Posterior cingulate gyrus (tissue), 11 donors: ENCODE measurements around the gene FRS3.

ENCODE experiments used
- DNase-seq, 10 donors: peaks; one replicate each; pipeline versions ENCODE4 v3.0.0 to v3.0.0-alpha.2; 2020 to 2021; ENCODE audit warnings: mixed read lengths in 3 of 10
- intact Hi-C: fragments of 100-400 bp; cut with DNase I; formaldehyde crosslinking; loops from one replicate; pipeline ENCODE4 v1.15.1; 2023

FRS3 gene

DNA sequence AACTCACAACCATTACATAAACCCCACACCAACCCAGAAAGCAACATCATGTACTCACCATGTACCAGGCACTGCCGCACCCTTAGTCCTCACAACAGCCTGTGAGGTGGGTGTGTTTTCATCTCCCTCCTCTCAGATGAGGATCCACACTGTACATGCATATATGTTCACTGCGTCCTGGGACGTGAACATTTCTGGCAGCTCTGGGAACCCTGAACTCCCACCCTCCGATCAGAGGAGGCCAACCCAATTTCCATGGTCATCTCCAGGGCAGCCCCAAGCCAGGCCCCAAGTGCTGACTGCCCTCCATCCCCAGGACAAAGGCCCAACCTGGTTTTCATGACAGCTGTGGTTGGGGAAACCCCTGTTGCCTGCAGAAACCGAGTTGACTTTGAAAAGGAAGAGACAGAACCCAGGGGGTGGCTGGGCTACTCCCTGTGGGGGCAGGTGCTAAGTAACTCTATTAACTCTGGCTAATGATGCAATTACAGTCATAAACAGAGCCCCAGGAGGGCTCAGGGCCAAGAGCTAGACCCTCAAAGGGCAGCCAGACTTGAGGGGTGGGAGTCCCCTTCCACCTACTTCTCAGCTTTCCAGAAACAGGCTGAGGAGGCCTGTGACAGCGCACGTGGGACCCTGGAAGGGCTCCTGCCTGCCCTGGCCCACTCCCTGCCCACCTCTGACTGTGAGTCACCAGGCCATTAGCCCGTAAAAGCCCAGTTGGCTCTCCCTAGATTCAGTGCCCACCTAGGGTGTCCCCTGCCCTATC is 46.9 kb downstream of the FRS3 start:
- intact Hi-C loops, result no loop called here
- peak in 3 of 10 donors; percentile 77 to 85 (median 80) for DNase-seq

DNA sequence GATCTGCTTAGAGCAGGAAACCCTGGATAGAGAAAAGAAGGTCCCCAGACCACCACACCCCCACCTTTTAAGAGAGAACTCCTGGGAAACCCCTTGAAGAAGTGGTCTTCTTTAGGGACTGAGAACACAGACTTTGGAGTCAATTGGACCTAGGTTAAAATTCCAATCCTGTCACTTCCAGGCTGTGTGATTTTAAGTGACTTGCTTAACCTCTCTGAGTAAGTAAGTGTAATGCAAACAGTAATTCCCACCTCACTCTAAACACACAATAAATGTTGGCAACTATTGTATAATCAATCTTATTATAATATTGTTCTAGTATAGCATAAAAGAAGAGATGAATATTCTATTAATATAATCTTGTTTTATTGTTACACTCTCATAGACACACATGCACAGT is 47.6 kb downstream of the FRS3 start:
- intact Hi-C loops, result no loop called here
- no peak for DNase-seq

DNA sequence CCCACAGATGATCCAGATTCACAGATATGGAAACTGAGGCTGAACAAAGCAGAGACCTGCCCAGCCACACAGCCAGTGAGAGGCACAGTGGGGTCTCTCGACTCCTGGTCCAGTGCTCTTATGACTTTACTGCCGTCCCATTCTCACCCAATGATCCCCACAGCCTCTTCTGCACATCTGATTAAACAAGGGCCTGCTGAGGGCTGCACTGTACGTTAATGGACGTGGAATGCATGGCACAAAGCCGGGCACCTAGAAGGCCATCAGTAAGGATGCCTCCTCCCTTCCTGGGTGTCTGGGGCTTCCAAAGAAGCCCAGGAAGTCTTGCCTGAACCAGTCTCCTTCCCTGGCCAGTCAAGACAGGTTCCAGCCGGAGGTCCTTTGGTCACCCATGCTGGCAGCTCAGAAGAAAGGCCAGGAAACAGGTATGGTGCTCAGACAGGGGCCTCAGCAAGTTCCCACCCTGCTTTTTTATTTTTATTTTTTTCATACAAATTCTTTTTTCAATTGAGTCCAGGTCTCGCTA is 48.1 kb downstream of the FRS3 start:
- intact Hi-C loops, result no loop called here
- peak in 3 of 10 donors; percentile 35 to 37 (median 36) for DNase-seq

DNA sequence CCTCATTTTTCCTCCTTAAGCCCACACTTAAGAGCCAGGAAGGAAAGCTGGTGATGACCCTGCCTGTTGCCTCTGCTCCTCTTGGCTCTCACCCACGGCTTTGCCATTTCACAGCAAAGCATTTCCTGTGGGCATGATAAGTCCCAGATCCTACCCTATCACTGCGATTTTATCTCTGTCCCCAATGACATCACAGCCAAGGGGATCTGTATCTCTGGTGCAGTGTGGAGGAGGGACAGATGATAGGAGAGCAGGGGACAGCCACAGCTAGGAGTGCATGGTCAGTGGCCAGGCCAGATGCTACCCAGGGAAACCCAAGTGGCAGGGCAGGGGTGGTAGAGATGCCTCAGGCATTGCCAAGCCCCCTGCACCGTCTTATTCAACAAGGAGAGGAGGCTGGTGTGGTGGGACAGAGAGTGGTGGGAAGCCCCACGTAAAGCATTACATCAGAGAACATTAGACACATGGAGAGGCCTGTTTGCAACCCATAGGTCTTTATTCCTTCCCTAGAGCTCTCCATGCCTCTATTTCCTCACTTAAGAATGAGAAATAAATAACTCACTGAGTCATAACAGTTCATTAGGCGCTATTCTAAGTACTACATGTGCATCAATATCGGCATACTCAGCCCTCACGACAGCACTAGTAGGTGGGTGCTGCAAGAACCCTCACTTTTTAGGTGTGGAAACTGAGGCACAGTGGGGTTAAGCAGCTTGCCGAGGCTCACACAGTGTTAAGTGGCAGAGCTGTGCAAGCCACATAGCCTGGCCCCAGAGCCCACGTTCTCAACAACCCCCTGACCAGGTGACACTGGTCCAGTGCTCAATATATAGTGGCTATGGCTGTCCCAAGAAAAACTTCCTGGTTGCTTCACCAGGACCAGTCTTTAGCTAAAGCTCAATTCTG is 48.9 kb downstream of the FRS3 start:
- intact Hi-C loops, result no loop called here
- peak in 3 of 10 donors; percentile 52 to 70 (median 64) for DNase-seq

DNA sequence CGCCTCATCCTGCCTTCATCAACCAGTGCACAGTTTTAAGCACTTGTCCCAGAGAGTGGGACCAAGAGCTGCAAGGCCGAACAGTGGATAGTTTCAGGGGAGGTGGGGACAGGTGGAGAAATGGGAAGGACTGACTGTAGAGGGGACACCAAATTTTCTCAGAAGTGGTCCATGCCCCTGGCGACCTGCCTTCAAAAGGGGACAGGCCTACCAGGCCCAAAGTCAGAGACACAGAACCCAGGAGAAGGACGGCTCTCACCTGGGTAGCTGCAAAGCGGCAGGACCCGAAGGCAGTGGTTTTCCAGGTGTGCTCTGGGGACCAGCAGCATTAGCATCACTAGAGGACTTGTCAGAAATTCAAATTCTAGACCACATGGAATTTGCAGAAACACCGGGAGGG is 50.1 kb downstream of the FRS3 start:
- peak in 3 of 10 donors; percentile 47 to 61 (median 57) for DNase-seq
- intact Hi-C loops, result no loop called here

DNA sequence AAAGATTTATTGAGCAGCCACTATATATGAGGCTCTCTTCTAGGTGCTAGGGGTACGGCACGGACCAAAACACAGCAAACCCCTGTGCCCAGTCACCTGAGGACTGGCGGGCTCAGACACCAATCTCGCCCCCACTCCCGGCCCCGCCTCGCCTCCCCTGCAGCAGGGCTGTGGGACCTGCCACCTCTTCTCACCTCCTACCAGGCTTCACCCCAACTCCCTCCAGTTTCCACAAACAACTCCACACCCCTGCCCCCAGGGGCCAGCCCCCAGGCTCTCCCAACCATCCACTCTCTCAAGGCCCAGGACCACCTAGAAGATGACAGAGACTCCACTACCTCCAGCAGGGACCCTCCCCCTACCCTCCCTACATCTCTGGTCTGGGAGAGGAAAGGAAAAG is 50.7 kb downstream of the FRS3 start:
- intact Hi-C loops, result no loop called here
- DNase-seq, result peak in 3 of 10 donors; percentile 54 to 78 (median 64)

DNA sequence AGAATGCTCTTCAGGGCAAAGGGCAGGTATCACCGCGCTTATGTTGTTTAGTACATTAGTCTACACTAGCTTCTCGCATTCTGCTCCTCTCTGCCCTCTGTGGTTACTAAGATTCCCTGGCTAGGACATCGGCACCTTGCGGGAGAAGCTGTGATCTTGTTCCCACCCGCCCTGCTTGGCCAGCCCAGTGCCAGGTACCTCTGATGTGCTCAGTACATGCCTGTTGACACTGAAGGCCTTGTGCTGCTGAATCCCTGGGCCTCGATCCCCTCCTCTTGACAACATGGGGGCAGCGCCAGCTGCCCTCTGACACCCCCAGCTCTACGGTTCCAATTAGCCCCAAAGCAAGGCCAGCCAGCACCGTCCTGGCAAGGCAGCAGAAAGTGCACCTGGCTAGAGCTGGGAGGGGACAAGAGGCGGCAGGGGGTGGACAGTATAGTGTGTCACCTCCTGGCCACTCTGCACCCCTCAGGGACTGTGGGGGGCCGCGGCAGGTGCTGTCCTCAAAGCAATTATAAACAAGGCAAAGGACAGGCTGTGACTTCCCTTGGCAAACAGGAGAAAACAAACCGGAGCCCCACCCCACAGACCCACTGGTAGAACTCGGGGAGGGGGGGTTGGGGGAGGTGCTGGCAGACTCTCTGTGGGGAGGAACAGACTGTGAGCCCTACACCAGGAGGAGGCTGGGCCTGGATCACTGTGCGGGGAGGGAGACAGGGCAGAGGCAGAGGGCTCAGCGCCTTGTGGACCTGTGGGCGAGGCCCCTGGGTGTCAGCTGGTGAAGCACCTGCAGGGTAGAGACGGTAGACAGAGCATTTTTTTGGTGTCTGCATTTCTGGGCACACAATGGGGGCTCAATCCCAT is 51.4 kb downstream of the FRS3 start:
- intact Hi-C loops, result no loop called here
- DNase-seq, result peak in 7 of 10 donors; percentile 45 to 92 (median 72)

DNA sequence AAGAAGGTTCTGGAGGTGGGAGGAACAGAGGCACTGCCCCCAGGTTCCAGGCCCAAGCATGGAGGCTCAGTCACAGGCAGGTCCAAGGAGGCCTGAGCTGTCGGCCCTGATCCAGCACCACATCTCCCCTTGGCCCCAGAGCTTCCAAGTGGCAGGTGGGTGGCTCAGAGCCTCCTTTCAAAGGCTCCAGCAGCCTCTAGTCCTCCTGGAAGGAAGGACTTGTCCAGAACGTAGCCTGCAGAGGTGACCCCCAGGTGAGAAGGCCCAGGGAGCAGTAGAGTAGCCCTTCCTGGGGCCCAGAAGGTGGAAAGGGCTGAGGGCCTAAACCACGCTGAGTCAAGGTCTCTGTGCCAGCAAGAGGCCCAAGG is 52.0 kb downstream of the FRS3 start:
- peak in 3 of 10 donors; percentile 22 to 75 (median 52) for DNase-seq
- intact Hi-C loops, result no loop called here

DNA sequence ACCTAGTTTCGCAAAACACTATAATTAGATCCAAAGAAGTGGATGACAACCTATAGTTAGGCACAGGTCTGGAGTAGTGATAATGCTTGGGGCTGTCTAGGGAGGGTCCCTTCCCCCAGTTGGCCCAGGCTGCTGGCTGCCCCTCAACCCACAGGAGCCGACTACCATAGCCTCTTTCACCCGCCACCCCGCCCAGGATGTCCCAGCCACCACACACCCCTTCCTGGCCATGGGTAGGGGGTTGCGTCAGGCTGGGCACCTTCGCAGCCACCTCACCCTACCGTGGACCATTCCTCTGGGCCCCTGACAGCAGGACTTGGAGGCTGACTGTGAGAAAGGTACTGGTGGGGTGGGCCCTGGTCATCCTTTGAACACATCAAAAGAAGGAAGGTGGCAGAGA is 52.8 kb downstream of the FRS3 start:
- DNase-seq, result peak in 3 of 10 donors; percentile 35 to 71 (median 62)
- intact Hi-C loops, result no loop called here

DNA sequence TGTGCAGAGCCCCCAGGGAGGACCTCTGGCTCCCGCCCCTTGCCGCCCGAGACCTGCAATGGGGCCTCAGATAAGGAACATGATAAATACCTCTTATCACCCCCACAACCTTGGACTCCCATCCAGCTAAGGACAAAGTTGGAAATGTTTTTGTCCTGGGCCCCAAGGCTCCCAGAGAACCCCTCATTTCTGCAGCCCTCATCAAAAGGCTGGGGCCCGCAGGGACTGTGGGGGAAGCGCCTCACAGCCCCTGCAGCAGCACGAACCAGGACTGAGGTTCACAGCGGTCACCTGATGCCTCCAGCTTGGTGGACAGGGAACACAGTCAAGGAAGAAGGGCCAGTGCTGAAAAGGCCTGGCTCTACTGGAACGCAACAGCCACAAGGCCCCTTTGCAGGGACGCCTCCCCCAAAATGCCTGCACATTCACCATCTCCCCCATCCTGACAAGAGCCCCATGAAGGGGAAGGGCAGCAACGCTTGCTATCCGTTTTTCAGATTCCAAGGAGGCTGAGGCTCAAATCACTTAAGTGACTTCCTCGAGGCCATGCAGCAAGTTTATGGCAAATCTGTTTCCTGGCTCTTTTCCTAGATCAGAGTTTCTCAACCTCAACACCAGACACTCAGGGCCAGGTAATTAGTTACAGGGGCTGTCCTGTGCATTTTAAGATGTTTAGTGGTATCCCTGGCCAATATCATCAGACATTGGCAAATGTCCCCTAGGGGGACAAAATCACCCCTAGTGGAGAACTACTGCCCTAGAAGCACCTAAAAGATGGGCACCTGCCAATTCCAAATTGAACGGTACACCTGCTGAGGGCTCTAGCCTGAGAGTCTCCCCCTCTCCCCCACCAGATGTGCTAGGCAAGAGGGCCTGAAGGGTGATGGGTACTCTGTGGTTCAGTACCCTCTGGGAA is 54.9 kb downstream of the FRS3 start:
- intact Hi-C loops, result no loop called here
- peak in 3 of 10 donors; percentile 4 to 70 (median 44) for DNase-seq

DNA sequence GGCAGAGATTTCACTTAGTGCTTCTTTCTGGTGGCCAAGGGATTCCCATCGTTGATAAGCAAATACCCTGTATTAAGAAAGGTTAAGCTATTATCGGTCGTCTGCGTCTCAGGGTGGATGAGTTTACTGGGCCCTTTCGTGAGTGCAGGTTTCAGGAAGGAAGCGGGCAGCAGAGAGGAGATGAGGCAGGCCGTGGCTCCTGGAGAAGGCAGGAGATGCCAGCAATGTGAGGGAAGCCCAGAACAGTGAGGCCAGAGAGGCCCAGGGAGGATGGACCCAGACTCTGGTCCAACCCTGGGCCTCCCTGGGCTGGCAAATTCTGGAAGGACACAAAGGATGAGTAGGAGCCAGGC is 55.5 kb downstream of the FRS3 start:
- intact Hi-C loops, result no loop called here
- peak in 2 of 10 donors; percentile 32 to 55 for DNase-seq

DNA sequence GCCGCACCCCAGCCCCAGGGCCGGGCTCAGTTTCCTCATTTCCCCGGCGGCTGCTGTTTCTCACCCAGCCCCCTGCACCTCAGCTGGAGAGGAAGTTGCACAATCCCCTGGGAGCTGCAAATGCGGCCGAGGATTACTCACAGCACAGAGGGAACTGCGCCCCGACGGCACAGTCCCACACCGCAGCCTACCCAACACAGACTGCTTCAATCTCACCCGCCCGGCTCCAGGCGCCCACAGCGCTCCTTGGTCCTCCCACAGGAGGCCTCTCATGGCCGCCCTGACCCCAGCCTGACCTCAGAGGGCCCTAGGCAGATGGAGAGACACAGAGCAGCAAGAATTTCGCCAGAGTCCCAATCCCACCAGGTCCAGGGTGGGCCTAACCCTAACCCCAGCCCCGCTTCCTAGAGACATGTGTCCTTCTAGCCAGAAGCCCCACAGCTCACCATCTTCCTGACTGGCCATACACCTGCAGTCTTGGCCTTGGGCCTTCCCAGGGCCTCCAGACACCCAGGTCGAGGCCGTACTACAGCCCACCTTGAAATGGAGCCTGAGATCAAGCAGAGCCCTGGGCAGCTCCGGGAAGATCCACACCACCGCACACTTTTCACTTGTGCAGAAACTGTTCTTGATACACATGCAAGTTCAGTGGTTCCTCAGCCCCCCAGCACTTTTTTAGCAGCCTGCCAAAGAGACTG is 56.0 kb downstream of the FRS3 start:
- intact Hi-C loops, result no loop called here
- DNase-seq, result peak in 7 of 10 donors; percentile 42 to 94 (median 66)

DNA sequence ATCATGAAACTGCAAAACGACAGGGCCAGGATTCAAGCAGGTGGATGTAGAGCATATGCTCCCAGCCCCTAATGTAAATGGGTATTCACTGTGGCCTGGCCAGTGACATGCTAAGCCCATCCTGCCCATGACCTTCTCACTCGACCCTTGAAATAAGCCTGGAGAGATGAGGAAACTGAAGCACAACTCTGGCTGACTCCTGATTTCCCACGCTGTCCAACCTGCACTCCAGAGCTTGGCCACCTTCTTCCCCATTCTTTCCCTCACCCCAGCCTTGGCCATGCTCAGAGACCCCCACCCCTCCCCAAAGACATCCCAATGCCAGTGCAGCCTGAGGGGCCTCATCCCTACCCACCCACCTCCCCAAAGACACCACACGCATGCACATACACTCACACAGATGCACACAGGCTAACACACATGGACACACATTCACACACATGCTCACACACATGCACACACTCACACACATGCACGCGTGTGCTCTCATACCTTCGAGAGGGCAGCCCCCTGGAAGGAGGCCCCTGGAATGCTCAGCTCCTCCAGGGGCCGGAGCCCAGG is 56.7 kb downstream of the FRS3 start:
- intact Hi-C loops, result no loop called here
- DNase-seq, result peak in 2 of 10 donors; percentile 9 to 24

DNA sequence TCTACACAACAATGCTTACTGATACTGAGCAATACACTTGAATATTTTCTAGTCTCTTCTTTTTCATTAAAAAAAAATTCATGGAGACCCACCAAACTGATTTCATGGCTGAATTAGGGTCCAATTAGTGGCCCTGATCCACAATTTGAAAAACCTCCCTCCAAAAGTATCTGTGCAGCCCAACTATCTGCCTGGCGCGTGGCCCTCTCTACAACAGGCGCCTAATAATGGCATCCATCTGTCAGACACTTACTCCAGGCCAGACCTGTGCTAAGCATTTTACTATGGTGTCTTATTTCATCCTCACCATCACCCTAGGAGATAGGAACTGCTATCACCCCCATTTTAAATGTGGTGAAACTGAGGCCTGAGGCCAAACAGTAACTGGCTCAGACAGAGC is 58.3 kb downstream of the FRS3 start:
- intact Hi-C loops, result no loop called here

DNA sequence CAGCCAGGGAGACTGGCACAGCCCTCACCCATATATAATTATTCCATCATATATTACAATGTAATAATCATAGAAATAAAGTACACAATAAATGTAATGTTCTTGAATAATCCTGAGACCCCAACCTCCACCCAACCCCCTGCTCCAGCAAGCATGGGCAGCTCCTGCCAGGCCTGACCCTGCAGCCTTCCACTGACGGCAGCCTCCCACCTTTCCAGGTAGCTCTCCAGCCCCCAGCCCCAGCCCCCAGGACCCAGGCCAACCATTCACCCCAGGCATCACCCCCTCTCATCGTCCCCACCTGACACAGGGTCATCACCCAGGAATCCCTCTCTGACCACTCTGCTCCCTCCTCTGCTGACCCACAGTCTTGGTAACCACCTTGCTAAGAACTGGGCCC is 58.9 kb downstream of the FRS3 start:
- peak in 3 of 10 donors; percentile 46 to 71 (median 53) for DNase-seq

More for the DNA sequence above, 58.3 kb downstream of the FRS3 start:
- peak in 2 of 10 donors; percentile 37 to 42 for DNase-seq

DNA sequence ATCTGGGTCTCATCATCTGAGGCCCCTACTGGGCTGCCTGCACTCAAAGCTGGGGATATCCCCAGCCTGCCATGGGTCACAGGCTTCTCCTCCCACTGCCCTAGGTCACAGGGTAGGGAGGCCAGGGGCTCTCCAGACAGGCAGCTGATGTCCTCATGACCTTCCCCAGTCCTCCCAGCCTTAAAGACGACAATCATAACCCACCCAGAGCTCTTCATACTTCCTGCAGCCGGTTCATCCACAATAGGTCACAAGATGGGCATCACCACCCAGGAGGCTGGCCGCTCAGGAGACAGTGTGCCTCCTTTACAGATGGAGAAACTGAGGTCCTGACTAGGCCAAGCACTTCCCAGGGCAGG is 59.5 kb downstream of the FRS3 start:
- DNase-seq, result peak in 1 of 10 donors; percentile 50
- intact Hi-C loops, result no loop called here

More for the DNA sequence above, 58.9 kb downstream of the FRS3 start:
- intact Hi-C loops, result no loop called here
